DND-41 (cell line): ENCODE measurements around the gene IMPACT.

ENCODE experiments used
- CTCF ChIP-seq: IDR thresholded peaks from 2 replicates; pipeline ENCODE4 v1.5.1; 2012; ENCODE audit warnings: borderline replicate concordance, low read length, moderate library complexity, mild to moderate bottlenecking; ENCODE audit not compliant: poor library complexity, severe bottlenecking; ENCODE audit errors: extremely low read depth
- EZH2 ChIP-seq: IDR thresholded peaks from 3 replicates; pipeline ENCODE4 v1.6.1; 2012; ENCODE audit warnings: borderline replicate concordance, low read depth, mild to moderate bottlenecking, moderate library complexity, low read length, inconsistent platforms; ENCODE audit not compliant: severe bottlenecking

- TF ChIP-seq CTCF (no peak), EZH2 (no peak)
Measured at GRCh38 chr18:24494586-24494985, 68.1 kb downstream of the IMPACT start.
